HepG2 (cell line): ENCODE results near the gene DNAJC18. TPM values are rescaled to one million over a fixed set of nuclear protein-coding genes. Genes with fewer than 3 reads are reported as not detected.

ENCODE experiments used
- ATAC-seq: fragments of 200-7000 bp; cut with Tn5 transposase; 3 replicates; pipeline ENCODE4 v1.9.1; 2020; ENCODE audit warnings: mild to moderate bottlenecking, moderate library complexity
- BruUV-seq: library from RNA; stranded (reverse); fragments of 400-500 nt; replicated peaks from 2 replicates; lab custom pipeline; 2021; lab: Mats Ljungman, UMichigan
- CTCF ChIA-PET: fragments of 300-600 bp; formaldehyde crosslinking; extraction: SDS; loops from one replicate; lab custom pipeline; 2021; ENCODE audit warnings: low total read pairs, inconsistent platforms, low intra/inter-chr PET ratio; lab: Yijun Ruan, JAX
- POLR2A ChIA-PET: fragments of 350-600 bp; sonication (Branson Sonifier 250); formaldehyde crosslinking; loops from one replicate; lab custom pipeline; 2020; ENCODE audit warnings: antibody characterized with exemption, inconsistent platforms; lab: Yijun Ruan, JAX
- DNase-seq: peaks from one replicate; pipeline ENCODE4 v3.0.0-alpha.2; 2015; ENCODE audit warnings: low spot score
- FAIRE-seq: peaks from 3 replicates; lab custom pipeline; 2011; peaks lifted over from hg19 to GRCh38; lab: Jason Lieb, UNC
- H2AFZ ChIP-seq: one replicate; pipeline ENCODE4 v1.6.1; 2011; ENCODE audit warnings: low read length, inconsistent platforms
- H3K27ac ChIP-seq: fragments of 300-600 bp; 3 replicates; pipeline ENCODE4 v1.8.0; 2011; ENCODE audit warnings: mixed run types, mild to moderate bottlenecking, mixed read lengths, low read length, inconsistent platforms; ENCODE audit not compliant: insufficient read depth; ENCODE audit errors: extremely low read length
- H3K27me3 ChIP-seq, 2 experiments: fragments of 200-600 bp in 1 of 2; 2 replicates in 1 of 2; 3 replicates in 1 of 2; pipeline versions ENCODE4 v1.6.0 to v1.8.0; 2011; ENCODE audit warnings: low read length in 2 of 2, mild to moderate bottlenecking in 2 of 2, moderate library complexity in 2 of 2, inconsistent platforms in 1 of 2; ENCODE audit not compliant: insufficient read depth in 2 of 2, control insufficient read depth in 1 of 2
- H3K36me3 ChIP-seq, 2 experiments: fragments of 200-600 bp in 1 of 2; replicated peaks in 1 of 2; 2 replicates in 1 of 2; 3 replicates in 1 of 2; pipeline versions ENCODE4 v1.5.1 to v1.8.0; 2011; ENCODE audit warnings: low read length in 2 of 2, inconsistent platforms in 1 of 2; ENCODE audit not compliant: insufficient read depth in 2 of 2, control insufficient read depth in 1 of 2
- H3K4me1 ChIP-seq: 2 replicates; pipeline ENCODE4 v1.5.1; 2012; ENCODE audit warnings: low read length, inconsistent platforms; ENCODE audit not compliant: insufficient read depth
- H3K4me2 ChIP-seq: 2 replicates; pipeline ENCODE4 v1.6.0; 2011; ENCODE audit warnings: low read depth, low read length, inconsistent platforms
- H3K4me3 ChIP-seq, 3 experiments: fragments of 200-600 bp in 1 of 3; sonication (generic), shearing (Covaris generic) in 1 of 3; replicated peaks in 1 of 3; 2 replicates each; pipeline ENCODE4 v1.5.1; 2011 to 2016; ENCODE audit warnings: low read length in 3 of 3, inconsistent platforms in 2 of 3, low read depth in 2 of 3, mild to moderate bottlenecking in 2 of 3, control low read depth in 1 of 3, mixed read lengths in 1 of 3; ENCODE audit not compliant: insufficient read depth in 1 of 3
- H3K79me2 ChIP-seq: one replicate; pipeline ENCODE4 v1.6.1; 2011; ENCODE audit warnings: low read length, inconsistent platforms; ENCODE audit not compliant: insufficient read depth
- H3K9ac ChIP-seq: 2 replicates; pipeline ENCODE4 v1.6.0; 2011; ENCODE audit warnings: mild to moderate bottlenecking, low read depth, low read length, inconsistent platforms; ENCODE audit not compliant: insufficient read depth
- H3K9me3 ChIP-seq: 2 replicates; pipeline ENCODE4 v1.5.1; 2012; ENCODE audit warnings: mild to moderate bottlenecking, low read length
- H4K20me1 ChIP-seq: 2 replicates; pipeline ENCODE4 v1.6.0; 2011; ENCODE audit warnings: inconsistent platforms, mild to moderate bottlenecking, low read length, moderate library complexity; ENCODE audit not compliant: insufficient read depth
- BRF2 ChIP-seq: sonication (generic); formaldehyde crosslinking; IDR thresholded peaks from 2 replicates; pipeline ENCODE4 v1.8.1; 2022; ENCODE audit warnings: mild to moderate bottlenecking, missing genetic modification reagents
- DMTF1 ChIP-seq: sonication (generic); formaldehyde crosslinking; IDR thresholded peaks from 2 replicates; pipeline ENCODE4 v1.4.0; 2020; ENCODE audit warnings: mild to moderate bottlenecking, missing genetic modification reagents
- KDM2A ChIP-seq: sonication (generic); formaldehyde crosslinking; IDR thresholded peaks from 2 replicates; pipeline ENCODE4 v1.4.0; 2020; ENCODE audit warnings: low read depth, missing genetic modification reagents, borderline replicate concordance
- MXD3 ChIP-seq: IDR thresholded peaks from 2 replicates; pipeline ENCODE4 v1.6.1; 2016; ENCODE audit warnings: mild to moderate bottlenecking, missing biosample characterization, missing genetic modification reagents
- NR0B2 ChIP-seq: sonication (generic); formaldehyde crosslinking; IDR thresholded peaks from 2 replicates; pipeline ENCODE4 v1.4.0; 2020; ENCODE audit warnings: mild to moderate bottlenecking, missing genetic modification reagents
- SMARCC2 ChIP-seq: fragments of 450-650 bp; IDR thresholded peaks from 2 replicates; pipeline ENCODE4 v1.6.1; 2017; ENCODE audit warnings: antibody characterized with exemption, mild to moderate bottlenecking
- TOE1 ChIP-seq: sonication (generic); formaldehyde crosslinking; IDR thresholded peaks from 2 replicates; pipeline ENCODE4 v1.4.0; 2020; ENCODE audit warnings: mild to moderate bottlenecking, missing genetic modification reagents
- ZBTB14 ChIP-seq: sonication (generic); formaldehyde crosslinking; IDR thresholded peaks from 2 replicates; pipeline ENCODE4 v1.4.0; 2020; ENCODE audit warnings: missing genetic modification reagents
- ZNF234 ChIP-seq: sonication (generic); formaldehyde crosslinking; conservative IDR thresholded peaks from 2 replicates; pipeline ENCODE4 v1.5.1; 2020; ENCODE audit warnings: mild to moderate bottlenecking, missing genetic modification reagents
- ZNF749 ChIP-seq: sonication (generic); formaldehyde crosslinking; IDR thresholded peaks from 2 replicates; pipeline ENCODE4 v1.8.0; 2022; ENCODE audit warnings: mild to moderate bottlenecking, missing genetic modification reagents, moderate library complexity, borderline replicate concordance
- WGBS: methylation state at CpG from one replicate; pipeline ENCODE4 v1.1.6; 2017; ENCODE audit warnings: low lambda C conversion rate; 5-methylcytosine and 5-hydroxymethylcytosine counted together
- in situ Hi-C: cut with HindIII; loops from 2 replicates; pipeline ENCODE4 v1.10.0; 2017; ENCODE audit warnings: low pct_unique_long_range_greater_than_20kb; ENCODE audit not compliant: extremely low pct_ligation_motif_present
- intact Hi-C: fragments of 100-400 bp; cut with micrococcal nuclease; formaldehyde crosslinking; loops from one replicate; pipeline ENCODE4 v1.10.0; 2022; ENCODE audit not compliant: unreplicated experiment
- polyA plus RNA-seq, 8 experiments: library from polyadenylated mRNA; depleted of rRNA in 3 of 8; stranded (reverse) in 7 of 8; unstranded in 1 of 8; fragments of >200 nt; fragmentation: Illumina TruSeq in 4 of 8; extraction: Trizol in 4 of 8; gene quantifications; 2 replicates each; pipeline versions ENCODE4 v1.2.1 to v1.2.3, GENCODE V29; 2011 to 2016; ENCODE audit warnings: low read depth in 4 of 8, missing spikeins in 1 of 8, mixed read lengths in 1 of 8; ENCODE audit not compliant: insufficient read depth in 1 of 8
- total RNA-seq, 5 experiments: library from RNA; depleted of rRNA; stranded (reverse); fragments of >200 nt; fragmentation: Illumina TruSeq; extraction: Trizol; gene quantifications; 2 replicates each; pipeline ENCODE4 v1.2.3, GENCODE V29; 2016; ENCODE audit warnings: low read depth in 1 of 5
- TF ChIP-seq, protein P1 (sequence below): sonication (generic); formaldehyde crosslinking; IDR thresholded peaks from 2 replicates; pipeline ENCODE4 v1.8.1; 2022; ENCODE audit warnings: low read depth, mild to moderate bottlenecking, missing genetic modification reagents
- TF ChIP-seq, protein P2 (sequence below): conservative IDR thresholded peaks from 2 replicates; pipeline ENCODE4 v1.6.1; 2018; ENCODE audit warnings: missing genetic modification reagents
- TF ChIP-seq, protein P3 (sequence below): sonication (generic); formaldehyde crosslinking; IDR thresholded peaks from 2 replicates; pipeline ENCODE4 v1.8.0; 2022; ENCODE audit warnings: mild to moderate bottlenecking, missing genetic modification reagents, moderate library complexity

The DNAJC18 gene
- total and polyA plus RNA-seq, 2 of the 13 experiments (the other 11 are each of a cell fraction or from before 2014, with no cell fraction given) = 6.5 to 6.6 TPM

GRCh38 chr5:139417214-139417613 lies 22.1 kb downstream of the DNAJC18 start:
- ATAC-seq (no peak), DNase-seq (no peak), FAIRE-seq (peak; percentile 43)
- 72% methylated on average over 4 of the region's 4 CpGs for WGBS
- Histone ChIP-seq H3K4me3 (no peak overlapping the region), H3K27ac (peak overlapping the region; percentile 24), H2AFZ (no peak overlapping the region), H3K27me3 (no peaks in the 10 kb centered on the region), H3K36me3 (no peaks in the 10 kb centered on the region; a peak in 1 of 5 replicates), H4K20me1 (no peaks in the 10 kb centered on the region), H3K79me2 (no peaks in the 10 kb centered on the region), H3K4me2 (peak overlapping the region; percentile 37), H3K9me3 (no peaks in the 10 kb centered on the region), H3K4me1 (peaks cover 39% of the 10 kb centered on the region), H3K9ac (no peak overlapping the region)
- POLR2A ChIA-PET = interaction anchor here (1.0 kb wide), 1 partner anchor 86 kb away, joined by 3 read pairs; no protein-coding TSS in a partner anchor
- BruUV-seq = no TSS peak
- in situ Hi-C loops = no loop called here
- CTCF ChIA-PET = no interaction called here
- intact Hi-C loops = no loop called here
- TF ChIP-seq, protein P1, sequence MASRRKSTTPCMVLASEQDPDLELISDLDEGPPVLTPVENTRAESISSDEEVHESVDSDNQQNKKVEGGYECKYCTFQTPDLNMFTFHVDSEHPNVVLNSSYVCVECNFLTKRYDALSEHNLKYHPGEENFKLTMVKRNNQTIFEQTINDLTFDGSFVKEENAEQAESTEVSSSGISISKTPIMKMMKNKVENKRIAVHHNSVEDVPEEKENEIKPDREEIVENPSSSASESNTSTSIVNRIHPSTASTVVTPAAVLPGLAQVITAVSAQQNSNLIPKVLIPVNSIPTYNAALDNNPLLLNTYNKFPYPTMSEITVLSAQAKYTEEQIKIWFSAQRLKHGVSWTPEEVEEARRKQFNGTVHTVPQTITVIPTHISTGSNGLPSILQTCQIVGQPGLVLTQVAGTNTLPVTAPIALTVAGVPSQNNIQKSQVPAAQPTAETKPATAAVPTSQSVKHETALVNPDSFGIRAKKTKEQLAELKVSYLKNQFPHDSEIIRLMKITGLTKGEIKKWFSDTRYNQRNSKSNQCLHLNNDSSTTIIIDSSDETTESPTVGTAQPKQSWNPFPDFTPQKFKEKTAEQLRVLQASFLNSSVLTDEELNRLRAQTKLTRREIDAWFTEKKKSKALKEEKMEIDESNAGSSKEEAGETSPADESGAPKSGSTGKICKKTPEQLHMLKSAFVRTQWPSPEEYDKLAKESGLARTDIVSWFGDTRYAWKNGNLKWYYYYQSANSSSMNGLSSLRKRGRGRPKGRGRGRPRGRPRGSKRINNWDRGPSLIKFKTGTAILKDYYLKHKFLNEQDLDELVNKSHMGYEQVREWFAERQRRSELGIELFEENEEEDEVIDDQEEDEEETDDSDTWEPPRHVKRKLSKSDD (CRISPR knock-in tag) = no peak
- TF ChIP-seq, protein P2, sequence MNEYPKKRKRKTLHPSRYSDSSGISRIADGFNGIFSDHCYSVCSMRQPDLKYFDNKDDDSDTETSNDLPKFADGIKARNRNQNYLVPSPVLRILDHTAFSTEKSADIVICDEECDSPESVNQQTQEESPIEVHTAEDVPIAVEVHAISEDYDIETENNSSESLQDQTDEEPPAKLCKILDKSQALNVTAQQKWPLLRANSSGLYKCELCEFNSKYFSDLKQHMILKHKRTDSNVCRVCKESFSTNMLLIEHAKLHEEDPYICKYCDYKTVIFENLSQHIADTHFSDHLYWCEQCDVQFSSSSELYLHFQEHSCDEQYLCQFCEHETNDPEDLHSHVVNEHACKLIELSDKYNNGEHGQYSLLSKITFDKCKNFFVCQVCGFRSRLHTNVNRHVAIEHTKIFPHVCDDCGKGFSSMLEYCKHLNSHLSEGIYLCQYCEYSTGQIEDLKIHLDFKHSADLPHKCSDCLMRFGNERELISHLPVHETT = no peak
- TF ChIP-seq MXD3 (CRISPR knock-in tag) = no peak
- TF ChIP-seq KDM2A = no peak
- TF ChIP-seq ZNF749 (CRISPR knock-in tag) = no peak
- TF ChIP-seq BRF2 (CRISPR knock-in tag) = no peak
- no peak for TF ChIP-seq SMARCC2
- TF ChIP-seq TOE1 (CRISPR knock-in tag) = no peak
- TF ChIP-seq, protein P3, sequence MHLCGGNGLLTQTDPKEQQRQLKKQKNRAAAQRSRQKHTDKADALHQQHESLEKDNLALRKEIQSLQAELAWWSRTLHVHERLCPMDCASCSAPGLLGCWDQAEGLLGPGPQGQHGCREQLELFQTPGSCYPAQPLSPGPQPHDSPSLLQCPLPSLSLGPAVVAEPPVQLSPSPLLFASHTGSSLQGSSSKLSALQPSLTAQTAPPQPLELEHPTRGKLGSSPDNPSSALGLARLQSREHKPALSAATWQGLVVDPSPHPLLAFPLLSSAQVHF (CRISPR knock-in tag) = no peak
- TF ChIP-seq DMTF1 (CRISPR knock-in tag) = no peak
- TF ChIP-seq ZBTB14 (CRISPR knock-in tag) = no peak
- no peak for TF ChIP-seq NR0B2 (CRISPR knock-in tag)
- no peak for TF ChIP-seq ZNF234 (CRISPR knock-in tag)
